ENCODE results near the gene ERFL.
"Not testable (repeated sequence)": the region's sequence is repeated elsewhere in the genome, so short reads cannot be mapped to it uniquely, and the experiment has no call there.

ERFL gene

DNA sequence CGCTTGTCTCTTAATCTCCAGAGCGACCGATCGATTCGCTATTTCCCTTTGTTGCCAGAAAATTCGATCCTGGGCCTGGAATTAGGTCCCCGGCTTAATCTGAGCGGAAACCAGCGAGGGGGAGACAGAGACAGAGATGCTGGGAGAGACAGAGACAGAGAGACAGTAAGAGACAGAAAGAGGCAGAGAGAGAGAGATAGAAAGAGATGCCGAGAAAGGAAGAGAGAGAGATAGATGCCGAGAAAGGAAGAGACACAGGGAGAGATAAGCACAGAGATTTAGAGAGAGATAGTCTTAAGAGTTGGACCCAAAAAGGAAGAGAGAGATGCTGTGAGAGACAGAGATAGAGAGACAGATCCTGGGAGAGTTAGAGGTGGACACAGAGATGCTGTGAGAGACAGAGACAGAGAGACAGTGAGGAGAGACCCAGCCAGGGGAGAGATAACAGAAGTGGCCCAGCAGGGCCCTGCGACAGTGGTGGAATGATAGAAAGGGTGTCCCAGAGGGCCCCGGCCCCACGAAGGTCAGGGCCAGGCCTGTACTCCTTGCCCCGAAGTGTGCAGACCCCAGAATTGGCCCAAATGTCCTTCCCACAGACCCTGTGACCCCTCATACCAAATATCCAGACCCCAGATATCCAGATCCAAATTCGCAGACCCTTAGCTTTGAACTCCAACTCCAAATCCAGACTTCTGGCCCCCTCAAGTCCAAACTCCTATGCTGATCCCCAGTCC lies 1.3 kb downstream of the ERFL start:
- no peak for DNase-seq (ENCODE audit: low spot score)

GRCh38 chr19:41926028-41926762 lies 2.1 kb downstream of the ERFL start:
- no peak for DNase-seq (ENCODE audit: low spot score)

DNA sequence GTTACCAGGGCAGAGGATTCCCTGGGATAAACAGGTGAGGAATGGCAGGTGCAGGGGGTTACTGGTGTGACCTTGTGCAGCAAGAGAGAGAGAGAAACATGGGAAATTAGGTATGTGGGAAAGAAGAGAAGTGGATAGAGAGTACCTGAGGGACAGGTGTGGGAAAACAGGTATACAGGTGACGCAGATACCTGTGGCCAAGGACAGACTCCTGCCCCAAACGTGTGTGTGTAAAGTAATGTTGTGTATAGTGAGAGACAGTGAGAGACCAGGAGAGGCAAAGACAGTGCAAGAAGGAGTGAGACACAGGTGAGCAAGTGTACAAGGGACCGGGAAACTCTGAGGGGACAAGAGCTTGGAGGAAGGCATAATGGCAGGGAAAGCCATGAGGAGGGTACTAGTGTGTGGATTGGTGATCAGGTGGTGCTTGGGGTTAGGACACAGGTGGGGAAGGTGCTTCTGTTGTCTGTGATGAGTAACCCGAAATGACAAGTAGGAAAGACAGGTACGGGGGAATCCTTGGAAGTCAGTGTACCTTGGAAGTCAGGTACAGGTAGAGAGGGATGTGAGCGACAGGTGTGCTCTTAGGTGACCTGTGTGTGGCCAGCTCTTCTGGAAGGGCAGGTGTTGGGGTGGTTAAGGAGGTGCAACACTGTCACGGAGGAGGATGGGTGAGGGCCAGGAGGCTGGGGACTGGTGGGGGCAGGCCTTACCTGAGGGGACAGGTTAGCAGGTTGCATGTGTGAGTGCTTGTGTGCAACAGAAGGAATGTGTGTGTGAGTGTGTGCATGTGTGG lies 2.8 kb downstream of the ERFL start:
- no peak for DNase-seq (ENCODE audit: low spot score)

DNA sequence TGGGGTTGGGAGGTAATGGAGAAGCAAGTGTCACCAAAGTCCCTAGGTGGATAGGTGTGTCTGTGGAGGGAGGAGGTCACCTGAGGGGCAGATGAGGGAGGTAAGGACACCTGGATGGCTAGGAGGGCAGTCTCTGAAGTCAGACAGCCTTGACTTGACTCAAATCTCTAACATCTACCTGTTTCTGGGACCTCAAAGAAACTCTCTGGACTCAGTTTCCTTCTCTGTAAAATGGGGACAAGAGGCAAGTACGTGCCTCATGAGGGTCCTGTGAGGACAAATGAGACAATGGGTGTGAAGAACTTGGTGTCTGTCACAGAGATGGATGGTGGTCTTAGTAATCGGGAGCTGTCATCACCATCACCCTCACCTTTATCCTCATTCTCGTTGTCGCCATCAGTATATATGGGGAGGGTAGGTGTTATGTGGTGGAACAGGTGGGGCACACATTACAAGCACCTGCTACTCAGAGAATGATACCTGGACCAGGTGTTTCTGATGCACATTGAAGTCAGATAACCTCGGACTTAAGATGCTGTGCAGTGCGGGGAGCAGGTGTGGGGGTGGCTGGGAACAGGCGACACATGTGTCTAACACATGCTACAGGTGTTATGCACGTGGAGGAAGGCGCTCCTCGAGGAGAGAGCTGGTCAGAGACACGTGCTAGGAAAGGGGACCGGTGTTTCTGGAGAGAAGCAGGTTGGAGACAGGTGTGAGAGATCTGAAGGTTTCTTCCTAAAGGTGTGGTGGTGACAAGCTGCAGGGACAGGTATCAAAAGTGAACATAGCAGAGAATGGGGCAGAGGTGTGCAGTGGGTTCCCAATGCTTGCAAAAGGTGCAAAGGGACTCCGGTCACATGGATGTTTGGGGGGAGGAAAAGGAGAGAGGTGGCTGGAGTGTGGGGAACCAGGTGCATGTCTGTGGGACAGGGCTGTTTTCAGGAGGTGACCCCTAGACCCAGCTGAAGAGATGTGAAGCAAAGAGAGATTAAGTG lies 3.8 kb downstream of the ERFL start:
- DNase-seq (ENCODE audit: low spot score): no peak

GRCh38 chr19:41923045-41923788 lies 5.0 kb downstream of the ERFL start:
- DNase-seq (ENCODE audit: low spot score): no peak

GRCh38 chr19:41922585-41922984 lies 5.7 kb downstream of the ERFL start:
- DNase-seq (ENCODE audit: low spot score): no peak

DNA sequence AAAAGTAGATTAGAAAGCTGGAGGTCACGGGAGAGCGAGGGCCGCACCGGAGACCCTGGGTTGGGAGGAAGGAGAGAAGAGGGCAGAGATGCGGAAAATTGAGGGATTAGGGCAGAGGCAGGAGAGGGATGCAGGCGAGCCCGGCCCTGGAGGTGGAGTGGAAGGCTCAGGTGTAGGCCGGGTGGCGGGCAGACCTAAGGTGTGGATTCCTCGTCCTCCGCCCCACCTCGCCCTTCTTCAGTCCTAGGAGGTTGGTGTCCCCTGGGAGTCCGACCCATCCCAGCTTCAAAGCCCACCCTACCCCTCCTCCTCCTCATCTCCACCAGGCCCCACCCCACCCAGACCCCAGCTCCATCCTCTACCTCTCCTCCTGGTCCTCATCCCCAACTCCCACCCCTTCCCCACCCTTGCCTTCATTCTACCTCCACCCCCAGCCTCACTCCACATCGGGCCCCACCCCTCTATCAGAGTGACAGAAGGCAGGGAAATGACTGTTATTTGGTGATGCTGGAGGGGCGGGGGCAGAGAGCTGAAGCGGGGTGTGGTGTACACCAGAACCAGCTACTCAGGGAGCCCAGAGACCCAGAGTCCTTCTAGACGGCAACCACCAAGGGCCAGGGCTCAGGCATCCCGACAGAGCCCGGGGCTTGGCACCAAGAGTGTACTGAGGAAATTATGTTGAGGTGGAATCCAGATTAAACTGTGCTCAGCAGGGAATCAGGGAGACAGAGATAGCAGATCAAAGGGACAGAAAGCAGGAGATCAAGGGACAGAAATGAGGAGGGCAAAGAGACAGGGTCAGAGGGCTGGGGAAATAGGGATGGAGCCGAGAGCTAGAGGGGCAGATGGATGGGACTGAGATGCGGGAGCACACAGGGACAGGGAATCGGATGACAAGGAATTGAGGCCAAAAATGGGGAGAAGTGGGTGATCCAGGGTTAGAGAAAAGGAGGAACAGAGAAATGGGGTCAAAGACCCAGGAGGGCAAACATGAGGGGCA lies 6.4 kb downstream of the ERFL start:
- no peak for DNase-seq (ENCODE audit: low spot score)

- DNase-seq (ENCODE audit: low spot score): no peak
Measured at GRCh38 chr19:41920882-41921576, 7.2 kb downstream of the ERFL start.

GRCh38 chr19:41919948-41920712 lies 8.1 kb downstream of the ERFL start:
- DNase-seq (ENCODE audit: low spot score): no peak

DNA sequence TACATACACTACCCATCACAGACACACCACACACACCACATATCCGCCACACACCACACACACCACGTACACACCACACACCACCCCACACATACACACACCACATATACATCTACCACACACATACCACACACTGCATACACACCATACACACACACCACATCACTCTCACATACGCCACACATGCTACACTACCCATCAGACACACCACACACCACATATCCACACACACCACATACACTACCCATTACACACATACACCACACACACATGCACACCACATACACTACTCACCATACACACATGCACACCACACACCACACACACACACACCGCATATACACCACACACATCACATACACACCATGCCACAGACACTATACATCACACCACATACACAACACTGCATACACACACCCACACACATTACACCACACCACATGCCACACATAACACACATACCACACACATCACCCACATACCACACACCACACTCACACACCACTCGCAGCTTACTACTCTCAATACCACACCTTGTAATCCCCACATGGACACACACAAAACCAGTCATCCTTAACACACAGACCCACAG lies 9.5 kb downstream of the ERFL start:
- DNase-seq (ENCODE audit: low spot score): no peak

- no peak for DNase-seq (ENCODE audit: low spot score)
Measured at GRCh38 chr19:41918095-41918494, 10.2 kb downstream of the ERFL start.

GRCh38 chr19:41917676-41918075 lies 10.6 kb downstream of the ERFL start:
- no peak for DNase-seq (ENCODE audit: low spot score)

DNA sequence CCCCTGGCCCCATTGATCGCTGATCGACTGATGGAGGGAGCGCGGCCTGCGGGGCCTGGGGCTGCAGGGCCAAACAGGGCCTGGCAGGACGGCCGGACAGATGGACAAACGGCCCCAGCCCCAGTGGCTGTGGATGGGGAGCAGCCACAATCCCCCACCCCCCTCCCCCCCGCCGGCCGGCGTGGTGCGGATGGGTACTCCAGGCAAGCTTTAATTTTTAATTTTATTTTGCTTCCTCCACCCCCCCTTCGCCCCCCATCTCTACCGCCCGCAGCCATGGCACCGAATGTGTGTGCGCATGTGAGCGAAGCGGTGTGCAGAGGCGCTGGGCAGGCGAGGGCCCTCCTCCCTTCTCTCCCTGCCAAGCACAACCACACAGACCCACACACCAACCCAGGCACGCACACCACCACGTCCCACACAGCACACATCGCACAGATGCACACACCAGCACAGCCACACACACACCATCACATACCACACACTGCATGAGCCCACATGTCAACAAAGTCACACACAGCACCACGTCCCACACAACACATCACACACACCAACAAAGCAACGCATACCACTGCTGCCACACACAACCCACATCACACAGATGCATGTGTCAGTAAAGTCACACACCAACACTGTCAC lies 12.4 kb downstream of the ERFL start:
- no peak for DNase-seq (ENCODE audit: low spot score)

DNA sequence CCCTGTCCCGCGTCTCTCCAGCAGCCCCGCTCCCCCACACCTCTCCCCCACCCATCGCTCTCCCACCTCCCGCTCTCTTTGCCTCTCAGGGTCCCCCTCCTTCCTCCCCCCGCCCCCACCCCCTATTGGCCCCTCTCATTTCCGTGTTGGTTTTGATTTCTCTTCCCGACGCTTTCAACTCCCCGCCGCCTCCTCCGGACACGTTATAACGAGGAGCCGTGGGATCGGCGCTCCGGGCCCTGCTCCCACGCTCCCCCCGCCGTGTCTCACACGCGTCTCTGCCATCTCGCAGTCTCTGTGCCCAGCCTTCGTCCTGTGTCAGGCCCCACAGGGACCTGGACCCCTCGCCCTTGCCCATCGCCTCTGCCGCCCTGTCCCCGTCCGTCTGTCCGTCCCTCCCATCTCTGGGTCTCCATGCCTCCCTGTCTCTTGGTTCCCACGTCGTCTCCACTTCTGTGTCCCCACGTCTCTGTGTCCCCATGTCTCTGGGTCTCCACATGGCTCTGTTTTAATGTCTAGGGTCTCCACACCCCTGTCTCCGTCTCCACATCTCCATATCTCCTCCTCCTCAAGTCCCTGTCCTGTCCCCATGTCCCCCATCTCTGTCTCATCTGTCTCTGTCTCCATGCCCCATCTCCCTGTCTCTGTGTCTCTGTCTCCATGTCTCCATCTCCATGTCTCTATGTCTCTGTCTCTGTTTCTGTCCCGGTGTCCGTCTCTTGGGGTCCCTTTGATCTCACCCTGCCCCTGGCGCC lies 13.1 kb downstream of the ERFL start:
- DNase-seq (ENCODE audit: low spot score): no peak

DNA sequence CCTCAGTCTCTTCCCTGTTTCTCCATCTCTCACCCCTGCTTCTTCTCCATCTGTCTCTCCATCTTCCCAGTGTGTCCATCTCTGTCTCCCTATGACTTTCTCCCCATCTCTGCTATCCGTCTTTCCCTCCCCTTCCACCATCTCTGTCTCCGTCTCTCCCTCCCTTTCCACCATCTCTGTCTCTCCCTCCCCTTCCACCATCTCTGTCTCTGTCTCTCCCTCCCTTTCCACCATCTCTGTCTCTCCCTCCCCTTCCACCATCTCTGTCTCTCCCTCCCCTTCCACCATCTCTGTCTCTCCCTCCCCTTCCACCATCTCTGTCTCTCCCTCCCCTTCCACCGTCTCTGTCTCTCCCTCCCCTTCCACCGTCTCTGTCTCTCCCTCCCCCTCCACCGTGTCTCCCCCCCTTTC lies 13.8 kb downstream of the ERFL start:
- DNase-seq (ENCODE audit: low spot score): not testable (repeated sequence)

All from activated CD4-positive, alpha-beta T cell treated with anti-CD3 and anti-CD28 coated beads, Interleukin-2, Interleukin-4, amounts not matched to agents 100 ng/mL and 50 ng/mL, durations not matched to agents 16 hours and 8 hours (primary cell).